CD4-positive, alpha-beta T cell treated with Interferon gamma for 1 hour (primary cell): Measurements from ENCODE around the gene MED16.
A peak's percentile ranks its signal among the peaks of the same experiment; 100 is the strongest.

Source experiments
- DNase-seq: peaks from one replicate; pipeline ENCODE4 v3.0.0-alpha.2; 2020

The MED16 gene

DNA sequence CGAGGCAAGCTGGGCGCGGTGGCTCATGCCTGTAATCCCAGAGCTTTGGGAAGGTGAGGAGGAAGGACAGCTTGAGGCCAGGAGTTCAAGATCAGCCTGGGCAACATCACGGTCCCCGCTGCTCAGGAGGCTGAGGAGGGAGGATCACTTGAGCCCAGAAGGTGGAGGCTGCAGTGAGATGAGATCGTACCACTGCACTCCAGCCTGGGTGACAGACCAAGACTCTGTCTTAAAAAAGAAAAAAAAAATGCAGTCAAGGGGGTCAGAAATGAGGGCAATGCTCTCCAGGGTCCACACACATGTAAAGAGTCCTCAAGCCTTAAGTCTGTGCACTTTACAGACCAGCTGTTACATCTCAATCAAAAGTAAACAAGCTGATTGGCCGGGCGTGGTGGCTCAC lies 11.6 kb upstream of the MED16 start:
- DNase-seq: no peak

DNA sequence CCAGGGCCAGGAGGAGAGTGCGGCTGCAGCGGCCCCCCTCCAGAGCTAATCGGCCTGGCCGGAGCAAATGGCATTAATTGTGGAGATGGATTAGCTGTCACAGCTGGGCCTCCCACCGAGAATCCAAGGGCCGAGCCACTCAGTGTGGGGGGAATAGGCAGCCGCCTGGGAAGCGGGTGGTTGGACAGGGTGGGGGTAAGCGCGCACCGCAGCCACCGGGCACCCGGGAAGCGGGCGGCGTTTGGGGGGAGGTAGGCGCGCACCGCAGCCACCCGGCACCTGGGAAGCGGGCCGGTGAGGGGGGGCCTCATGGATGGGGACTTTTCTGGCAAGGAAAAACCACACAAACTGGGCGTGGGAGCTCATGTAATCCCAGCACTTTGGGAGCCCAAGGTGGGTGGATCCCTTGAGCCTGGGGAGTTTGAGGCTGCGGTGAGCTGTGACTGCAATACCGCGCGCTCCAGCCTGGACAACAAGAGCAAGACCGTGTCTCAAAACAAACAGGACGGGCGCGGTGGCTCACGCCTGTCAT lies 10.3 kb upstream of the MED16 start:
- DNase-seq: no peak

DNA sequence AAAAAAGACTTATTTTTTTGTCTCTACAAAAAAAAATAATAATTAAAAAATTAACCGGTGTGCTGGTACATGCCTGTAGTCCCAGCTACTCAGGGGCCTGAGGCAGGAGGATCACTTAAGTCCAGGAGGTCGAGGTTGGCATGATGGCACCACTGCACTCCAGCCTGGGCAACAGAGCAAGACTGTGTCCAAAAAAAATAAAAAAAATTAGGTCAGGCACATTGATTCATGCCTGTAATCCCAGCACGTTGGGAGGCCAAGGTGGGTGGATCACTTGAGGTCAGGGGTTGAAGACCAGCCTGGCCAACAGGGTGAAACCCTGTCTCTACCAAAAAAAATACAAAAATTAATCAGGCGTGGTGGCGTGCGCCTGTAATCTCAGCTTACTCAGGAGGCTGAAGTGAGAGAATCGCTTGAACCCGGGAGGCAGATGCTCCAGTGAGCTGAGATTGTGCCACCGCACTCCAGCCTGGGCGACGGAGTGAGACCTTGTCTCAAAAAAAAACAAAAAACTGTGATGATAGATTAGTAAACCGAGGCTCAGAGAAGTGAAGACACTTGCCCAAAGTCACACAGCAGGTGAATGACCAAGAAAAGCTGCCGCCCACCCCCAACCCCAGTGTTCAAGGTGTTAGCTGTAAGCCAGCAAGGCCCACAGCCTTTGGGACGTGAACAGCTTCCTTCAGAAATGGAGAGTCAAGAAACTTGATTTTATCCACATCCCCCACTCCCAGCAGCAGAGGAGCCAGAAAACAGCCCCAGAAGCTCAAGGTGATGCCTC lies 9.6 kb upstream of the MED16 start:
- DNase-seq: no peak

DNA sequence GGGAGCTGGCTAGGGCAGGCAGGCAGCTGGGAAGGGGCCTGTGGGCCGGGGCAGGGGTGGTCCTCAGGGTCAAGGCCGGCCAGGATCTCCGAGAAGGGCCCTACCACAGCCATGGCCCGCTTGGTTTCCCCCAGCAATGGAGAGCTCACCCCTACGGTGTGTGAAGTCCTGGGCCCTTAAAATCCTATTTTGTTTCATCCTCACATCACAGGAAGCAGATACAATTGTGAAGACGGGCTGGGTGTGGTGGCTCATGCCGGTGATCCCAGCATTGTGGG lies 9.0 kb upstream of the MED16 start:
- no peak for DNase-seq

DNA sequence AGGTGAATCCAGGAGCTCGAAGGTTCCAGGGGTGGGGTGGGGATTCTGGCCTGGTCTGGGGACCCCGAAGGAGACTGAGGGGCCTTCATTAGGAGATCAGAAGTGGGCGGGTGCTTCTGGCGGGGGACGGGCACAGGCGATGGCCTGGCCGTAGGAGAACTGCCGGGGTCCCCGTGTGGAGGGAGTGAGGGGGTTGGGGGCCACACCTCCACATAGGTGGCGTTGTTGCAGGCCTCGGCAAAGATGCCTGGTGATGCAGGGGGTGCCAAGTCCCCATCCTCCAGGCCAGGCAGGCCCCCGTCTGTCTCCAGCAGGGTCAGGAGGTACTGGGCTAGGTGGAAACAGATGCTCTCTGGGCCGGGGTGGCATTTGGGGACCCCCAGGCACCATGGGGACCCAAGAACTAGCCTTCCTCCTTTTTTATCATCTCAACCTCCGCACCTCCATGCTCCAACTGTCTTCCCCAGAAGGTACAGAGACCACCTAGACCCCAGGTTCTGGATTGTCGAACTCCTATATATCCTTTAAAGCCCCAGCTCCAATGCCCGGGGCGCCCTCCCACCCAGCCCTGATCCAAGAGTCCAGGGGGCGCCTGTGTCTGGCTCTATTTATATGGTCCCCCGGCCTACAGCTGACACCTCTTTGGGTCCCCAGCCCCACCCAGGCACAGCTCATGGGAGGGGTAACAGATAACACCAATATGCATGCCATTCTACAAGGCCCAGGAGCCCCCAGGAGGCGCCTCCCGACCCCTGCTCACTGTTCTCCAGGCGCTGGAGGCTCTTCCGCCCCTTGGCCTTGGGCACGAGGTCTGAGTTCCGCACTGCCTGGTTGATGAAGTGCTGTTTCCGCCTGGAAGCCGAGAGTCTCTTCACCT lies 8.5 kb upstream of the MED16 start:
- DNase-seq: no peak

DNA sequence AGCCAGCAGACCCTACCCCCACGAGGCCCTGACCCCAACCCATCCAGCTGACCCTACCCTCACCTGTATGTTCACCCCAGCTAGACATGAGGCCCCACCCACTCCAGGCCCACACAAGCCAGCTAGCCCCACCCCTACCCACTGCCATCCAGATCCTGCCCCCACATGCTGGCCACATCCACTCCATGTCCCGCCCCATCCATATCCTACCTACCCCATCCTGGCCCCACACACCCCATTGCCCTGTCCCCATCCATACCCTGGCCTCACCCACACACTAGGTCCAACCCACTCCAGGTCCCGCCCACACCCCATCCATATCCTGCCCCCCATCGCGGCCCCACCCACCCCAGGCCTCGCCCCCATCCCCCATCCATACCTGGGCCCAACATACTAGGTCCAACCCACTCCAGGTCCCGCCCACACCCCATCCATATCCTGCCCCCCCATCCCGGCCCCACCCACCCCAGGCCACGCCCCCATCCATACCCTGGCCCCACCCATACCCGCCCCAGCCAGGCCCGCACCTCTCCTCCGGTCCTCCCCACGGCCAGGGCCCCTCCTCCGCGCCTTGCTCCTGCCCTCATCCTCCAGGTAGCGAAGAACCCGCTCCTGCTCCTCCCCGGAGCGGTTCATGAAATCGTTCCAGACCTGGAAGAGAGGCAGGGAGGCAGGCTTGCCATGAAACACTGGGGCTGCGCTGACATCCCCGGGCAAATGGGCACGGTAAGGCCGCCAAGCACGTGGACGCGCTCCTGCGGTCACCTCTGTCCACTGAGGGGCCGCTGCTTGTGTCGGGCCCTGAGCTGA lies 7.5 kb upstream of the MED16 start:
- peak; percentile 44 for DNase-seq

DNA sequence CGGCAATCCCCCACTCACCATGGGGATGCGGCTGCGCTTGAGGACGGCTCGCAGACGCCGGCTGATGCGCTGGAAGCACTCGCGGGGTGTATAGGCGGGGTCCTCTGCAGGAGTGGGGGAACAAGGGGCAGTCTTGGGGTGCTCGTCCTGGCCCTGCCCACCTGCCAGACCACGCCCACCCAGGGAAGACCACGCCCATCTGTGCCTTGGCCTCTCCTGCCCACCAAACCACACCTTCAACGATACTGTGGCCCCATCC lies 7.0 kb upstream of the MED16 start:
- no peak for DNase-seq

DNA sequence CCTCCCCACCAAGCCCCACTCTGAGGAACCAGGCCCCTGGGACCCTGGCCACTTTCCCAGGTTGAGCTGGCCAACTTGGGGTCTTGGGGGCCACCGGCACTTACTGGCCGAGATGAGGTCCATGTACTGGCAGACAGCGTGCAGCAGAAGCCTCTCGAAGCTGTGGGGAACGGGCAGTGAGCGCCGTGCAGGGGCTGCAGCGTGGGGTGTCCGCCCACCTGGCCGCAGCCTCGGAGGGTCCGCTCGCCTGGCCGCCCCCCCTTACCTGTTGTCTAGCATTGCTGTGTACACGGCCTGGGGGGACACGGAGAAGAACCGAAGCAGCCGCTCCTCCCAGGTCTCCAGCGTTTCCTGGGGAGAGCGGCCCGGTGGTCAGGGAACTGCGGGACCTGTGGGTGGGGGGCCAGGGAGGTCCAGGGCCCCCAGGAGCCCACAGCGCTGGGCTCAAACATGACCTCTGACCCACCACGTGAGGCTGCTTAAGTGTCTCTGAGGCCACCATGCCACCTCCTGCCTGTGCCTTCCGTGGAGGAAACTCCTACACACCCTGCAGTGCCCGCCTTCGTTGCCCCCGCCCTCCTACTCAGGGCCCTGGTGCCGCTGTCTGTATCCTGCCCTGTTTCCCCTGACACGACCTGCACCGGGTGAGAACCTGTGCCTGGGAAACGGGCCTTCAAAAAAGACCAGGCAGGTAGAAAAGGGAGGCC lies 6.5 kb upstream of the MED16 start:
- no peak for DNase-seq

DNA sequence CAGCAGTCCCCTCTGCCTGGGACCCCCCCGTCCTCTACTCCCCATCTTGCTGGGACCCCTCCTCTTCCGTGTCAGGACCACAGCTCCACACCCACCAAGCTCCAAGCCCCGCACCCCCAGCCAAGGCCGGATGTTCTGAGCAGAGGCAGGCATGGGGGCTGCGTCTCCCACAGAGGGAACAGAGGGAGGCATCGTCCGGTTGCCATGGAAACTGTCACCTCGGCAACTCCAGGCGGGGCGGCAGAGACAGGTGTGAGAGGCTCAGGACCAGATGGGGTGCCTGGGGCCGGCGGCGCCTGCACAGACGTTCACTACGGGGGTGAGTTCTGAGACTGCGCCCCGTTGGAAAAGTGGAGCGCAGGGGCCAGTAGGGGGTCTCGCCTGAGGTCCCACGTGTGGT lies 5.7 kb upstream of the MED16 start:
- peak; percentile 58 for DNase-seq

DNA sequence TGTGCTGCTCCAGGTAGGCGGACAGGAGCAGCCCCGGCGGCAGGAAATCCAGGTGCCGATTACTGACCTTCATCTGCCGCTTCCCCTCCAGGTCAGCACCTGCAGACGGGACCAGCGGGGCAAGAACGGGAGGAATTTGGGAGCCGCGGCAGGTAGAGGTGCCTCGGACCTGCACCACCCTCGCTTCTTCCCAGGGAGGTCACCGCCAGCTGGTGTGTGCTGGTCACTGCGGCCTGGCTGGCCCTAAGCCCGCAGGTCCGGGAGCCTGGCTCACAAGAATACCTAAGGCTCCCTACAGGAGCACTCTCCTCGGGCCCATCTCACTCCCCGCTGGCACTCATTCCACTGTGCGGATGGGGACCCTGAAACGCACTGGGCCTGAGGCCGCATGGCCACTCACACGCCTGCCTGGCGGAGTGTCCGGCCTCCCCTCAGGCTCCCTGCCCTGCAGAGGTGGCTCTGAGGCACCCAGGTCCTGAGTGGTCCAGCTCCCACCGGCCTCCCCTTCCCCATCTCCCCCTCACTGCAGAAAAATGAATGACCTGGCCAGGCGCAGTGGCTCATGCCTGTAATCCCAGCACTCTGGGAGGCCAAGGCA lies 4.6 kb upstream of the MED16 start:
- DNase-seq: no peak

DNA sequence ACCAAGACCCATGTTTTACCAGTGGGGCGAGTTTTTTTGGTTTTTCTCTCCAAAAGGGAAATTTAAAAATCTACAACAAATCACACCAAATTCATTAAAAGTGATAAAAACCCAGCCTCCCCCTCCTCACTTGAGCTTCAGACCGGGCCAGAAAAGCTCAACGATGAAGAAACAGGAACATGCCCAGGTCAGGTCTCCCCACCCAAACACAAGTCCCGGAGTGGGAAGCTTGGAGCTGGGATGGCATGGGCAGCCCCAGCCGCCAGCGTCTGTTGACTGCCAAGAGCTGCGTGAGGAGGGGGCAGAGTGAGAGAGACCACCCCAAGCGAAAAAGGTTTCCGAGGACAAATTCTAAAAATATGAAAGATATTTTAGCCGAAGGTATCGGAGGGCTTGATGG lies 4.0 kb upstream of the MED16 start:
- DNase-seq: no peak

DNA sequence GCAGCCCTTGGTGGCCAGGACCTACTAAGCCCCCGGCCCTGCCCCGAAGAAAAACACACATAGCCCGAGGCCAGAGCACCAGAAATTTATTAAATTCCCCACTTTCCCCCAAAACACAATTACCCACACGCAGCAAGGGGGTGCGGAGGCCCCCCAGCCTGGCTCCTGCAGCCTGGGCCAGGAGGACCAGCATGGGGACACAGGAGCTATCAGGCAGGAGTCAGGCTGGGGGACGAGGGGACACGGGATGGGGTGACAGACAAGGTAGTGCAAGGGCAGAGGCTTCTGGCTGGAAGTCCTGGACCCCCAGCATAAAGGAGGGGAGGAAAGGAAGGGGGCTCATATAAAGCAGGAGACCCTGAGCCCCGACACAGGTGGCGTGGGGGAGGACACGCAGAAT lies 3.4 kb upstream of the MED16 start:
- no peak for DNase-seq

DNA sequence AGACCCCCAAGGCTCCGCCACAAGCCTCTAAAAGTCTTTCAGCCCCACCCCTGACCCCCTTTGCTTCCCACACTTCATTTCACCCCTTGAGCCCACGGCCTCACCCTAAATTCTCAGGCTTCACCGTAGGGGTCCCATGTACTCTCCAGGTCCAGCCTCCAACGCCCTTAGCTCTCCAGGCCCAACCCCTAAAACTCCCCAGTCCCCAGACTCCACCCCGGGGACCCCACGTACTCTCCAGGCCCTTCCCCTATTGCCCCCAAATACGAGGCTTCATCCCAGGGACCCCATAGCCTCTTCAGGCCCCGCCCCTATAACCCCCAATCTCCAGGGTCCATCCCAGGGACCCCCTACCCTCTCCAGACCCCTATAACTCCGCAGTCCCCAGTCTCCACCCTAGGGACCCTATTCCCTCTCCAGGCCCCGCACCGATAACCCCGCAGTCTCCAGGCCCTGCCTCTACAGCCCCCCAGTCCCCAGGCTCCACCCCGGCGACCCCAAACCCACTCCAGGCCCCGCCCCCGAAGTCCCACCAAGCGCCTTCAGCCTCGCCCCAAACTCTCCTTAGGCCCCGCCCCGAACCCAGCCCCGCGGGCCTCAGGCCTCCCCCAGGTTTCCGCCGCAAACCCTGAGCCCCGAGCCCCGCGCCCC lies 619 bp downstream of the MED16 start:
- DNase-seq: no peak

DNA sequence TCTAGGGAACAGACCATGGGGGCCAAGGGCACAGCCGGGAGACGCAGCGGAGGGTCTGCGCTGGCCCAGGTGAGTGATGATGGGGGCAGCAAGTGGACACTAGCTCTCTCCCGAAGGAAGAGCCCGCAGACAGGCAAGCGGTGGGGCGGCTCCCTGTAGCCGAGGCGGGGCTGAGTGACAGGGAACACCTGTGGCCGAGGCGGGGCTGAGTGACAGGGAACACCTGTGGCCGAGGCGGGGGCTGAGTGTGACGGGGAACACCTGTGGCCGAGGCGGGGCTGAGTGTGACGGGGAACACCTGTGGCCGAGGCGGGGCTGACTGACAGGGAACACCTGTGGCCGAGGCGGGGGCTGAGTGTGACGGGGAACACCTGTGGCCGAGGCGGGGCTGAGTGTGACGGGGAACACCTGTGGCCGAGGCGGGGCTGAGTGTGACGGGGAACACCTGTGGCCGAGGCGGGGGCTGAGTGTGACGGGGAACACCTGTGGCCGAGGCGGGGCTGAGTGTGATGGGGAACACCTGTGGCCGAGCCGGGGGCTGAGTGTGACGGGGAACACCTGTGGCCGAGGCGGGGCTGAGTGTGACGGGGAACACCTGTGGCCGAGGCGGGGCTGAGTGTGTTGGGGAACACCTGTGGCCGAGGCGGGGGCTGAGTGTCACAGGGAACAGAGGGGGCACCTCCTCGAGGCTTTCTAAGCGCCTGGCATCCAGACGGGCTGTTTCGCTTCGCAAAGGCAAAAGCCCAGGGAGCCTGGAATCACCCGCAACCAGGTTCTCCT lies 1.4 kb downstream of the MED16 start:
- DNase-seq: peak; percentile 33

DNA sequence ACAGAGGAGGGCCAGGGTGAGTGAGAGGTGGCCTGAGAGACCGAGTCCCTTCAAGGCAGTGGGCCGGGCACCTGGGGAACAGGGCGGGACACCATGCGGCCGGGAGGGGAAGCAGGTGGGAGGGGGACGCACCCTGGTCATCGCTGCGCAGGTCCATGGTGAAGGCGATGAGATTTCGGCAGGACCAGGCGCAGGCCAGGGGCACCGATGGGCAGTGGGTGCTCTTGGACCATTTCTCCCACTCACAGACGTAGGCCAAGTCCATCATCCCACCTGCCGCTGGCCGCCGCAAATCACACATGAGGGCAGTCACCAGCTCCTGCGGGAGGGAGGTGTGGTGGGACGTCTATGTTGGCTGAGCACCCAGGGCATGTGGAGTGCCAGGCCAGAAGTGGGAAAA lies 2.2 kb downstream of the MED16 start:
- DNase-seq: no peak

DNA sequence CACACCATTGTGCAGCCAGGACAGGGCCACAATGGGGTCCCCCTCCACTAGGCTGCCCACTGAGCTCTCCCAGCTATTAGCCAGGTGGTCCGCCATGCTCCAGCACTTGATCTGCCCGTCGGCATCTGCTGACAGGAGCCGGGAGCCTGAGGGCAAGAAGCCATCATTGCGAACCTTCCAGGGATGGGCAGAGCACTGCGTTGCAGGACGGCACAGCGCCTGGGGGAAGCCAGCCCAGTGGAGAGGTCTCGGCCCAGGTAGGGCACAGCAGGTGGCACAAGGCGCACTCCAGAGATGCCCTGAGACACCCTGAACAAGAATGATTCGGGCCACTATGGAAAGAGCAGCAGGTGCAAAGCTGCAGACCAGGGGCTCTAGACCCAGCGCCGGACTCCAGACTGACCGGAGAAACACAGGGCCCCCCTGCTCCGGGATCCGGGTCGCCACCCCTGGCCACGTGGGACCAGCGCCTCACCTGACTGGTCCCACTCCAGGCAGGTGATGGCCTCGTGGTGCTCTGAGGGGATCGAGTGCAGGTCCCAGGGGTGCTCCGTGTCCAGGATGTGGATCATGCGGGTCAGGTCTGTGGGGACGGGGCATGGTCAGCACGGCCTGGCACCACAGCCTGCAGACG lies 3.2 kb downstream of the MED16 start:
- no peak for DNase-seq

DNA sequence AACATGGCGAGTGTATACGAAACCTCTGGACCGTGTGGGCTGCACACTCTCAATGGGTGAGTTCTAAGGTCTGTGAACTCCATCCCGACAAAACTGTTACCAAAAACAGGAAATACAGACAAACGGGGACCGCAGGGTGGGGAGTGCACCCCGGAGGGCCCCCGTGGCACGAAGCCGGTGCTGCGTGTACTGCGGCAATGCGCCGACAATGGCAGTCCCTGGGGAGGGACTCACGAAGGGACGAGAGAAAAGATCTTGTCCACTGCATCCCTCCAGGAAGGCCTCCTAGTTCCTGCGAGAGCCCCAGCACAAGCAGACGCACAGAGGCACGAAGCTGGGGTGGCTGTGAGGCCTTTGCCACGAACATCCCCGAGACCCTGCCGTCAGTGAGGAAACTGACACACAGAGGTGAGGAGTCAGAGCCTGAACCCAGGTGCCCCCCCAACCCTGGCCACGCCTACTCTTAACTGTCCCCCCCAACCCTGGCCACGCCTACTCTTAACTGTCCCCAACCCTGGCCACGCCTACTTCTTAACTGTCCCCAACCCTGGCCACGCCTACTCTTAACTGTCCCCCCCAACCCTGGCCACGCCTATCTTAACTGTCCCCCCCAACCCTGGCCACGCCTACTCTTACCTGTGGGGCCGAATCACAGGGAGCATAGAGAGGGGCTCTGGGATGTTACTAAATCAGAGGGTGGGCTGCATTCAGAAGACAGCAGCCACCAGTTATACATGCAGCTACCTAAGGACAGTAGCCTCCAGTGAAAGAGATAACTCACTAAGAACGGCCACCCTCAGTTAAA lies 4.2 kb downstream of the MED16 start:
- DNase-seq: peak; percentile 69

DNA sequence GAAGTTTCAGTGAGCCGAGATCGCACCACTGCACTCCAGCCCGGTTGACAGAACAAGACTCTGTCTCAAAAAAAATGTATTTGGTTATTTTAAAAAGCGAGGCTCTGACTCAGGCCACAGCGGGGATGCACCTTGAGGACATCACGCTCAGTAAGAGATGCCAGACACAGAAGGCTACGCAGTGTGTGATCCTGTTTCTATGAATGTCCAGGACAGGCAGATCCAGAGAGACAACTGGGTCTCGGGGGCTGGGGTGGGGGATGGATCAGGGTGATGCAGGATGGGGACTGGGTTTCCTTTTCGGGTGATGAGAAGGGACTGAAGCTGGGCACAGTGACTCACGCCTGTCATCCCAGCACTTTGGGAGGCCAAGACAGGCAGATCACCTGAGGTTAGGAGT lies 5.4 kb downstream of the MED16 start:
- DNase-seq: no peak

DNA sequence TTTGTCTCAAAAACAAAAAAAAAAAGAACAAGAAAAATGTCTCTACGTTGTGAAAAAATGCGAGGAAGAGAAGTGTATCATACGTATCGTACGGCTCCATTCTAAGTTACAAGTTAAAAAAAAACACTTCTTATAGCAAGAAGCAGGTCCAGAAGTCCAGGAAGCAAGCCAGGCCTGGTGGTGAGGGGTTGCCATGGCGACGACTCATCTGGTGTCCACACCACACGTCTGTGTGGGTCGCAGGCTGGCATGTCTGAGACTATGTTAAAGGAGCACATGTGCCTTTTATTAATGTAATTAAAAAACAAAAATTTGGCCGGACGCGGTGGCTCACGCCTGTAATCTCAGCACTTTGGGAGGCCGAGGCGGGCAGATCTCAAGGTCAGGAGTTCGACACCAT lies 5.9 kb downstream of the MED16 start:
- DNase-seq: no peak
